GM18858 (cell line): ENCODE measurements around the gene ULK4.
A peak's percentile ranks its signal among the peaks of the same experiment; 100 is the strongest.
"Not testable (repeated sequence)": the region's sequence is repeated elsewhere in the genome, so short reads cannot be mapped to it uniquely, and the experiment has no call there.

Experiments used
- ATAC-seq: cut with Tn5 transposase; IDR thresholded peaks from one replicate; pipeline ENCODE4 v1.9.1; 2021; ENCODE audit not compliant: unreplicated experiment

ULK4 gene

DNA sequence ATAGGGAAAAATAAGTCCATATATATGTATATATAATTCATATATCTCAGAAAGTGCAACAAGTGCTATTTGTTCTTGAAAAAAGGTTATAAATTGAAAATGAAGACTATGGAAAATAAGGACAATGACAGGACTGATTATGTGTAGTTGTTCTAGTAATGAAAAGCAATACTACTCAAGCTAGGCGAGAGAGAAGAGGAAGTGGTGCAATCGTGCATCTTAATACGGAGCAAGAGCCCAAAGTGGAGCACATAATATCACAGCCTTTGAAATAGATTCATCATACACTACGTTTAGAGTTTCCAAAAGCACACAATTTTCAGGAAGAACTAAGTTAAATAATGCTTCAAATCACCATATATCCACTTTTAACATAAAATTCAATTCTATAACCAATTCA, 87.9 kb downstream of the ULK4 start:
- ATAC-seq = no peak

DNA sequence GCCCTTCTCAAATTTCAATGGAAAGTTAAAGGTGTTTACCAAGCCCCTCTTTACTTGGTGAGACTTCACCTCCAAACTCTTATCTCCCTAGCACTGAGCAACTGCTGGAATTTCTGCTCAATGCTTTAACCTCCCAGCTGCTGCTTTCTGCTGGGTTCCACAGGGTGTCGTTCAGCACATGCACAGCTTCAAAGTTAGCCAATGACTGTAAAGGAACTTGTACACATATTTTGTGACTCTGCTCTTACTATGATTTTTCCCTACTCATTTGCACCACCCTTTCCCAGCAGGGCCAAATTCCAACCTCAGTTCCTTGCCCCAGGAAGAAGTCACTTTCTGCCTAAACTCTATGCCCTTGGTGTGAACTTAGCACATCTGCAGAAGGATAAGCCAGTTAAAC, 89.7 kb downstream of the ULK4 start:
- ATAC-seq = no peak

DNA sequence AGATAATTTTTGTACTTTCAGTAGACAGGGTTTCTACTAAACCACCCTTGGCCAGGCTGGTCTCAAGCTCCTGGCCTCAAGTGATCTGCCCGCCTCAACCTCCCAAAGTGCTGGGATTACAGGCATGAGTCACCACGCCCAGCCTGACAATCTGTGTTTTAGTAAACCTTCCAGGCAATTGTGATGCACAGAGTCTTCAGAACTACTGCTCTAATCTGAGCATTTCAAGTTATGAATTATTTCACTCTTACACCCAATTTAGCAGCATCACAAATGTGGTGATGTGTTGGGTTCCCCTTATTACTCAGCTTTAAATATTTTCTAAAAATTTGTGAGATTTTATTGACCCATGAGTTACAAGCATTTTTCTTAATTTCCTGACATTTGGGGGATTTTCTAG, 94.4 kb downstream of the ULK4 start:
- no peak for ATAC-seq

DNA sequence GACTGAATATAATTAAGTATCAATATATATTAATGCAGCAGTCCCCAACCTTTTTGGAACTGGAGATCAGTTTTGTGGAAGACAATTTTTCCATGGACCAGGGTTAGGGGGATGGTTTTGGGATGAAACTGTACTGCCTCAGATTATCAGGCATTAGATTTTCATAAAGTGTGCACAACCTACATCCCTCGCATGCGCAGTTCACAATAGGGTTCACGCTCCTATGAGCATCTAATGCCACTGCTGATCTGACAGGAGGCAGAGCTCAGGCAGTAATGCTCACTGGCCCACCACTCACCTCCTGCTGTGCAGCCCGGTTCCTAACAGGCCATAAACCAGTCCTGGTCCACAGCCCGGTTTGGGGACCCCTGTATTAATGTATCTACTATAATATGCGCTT, 95.6 kb downstream of the ULK4 start:
- ATAC-seq = no peak

DNA sequence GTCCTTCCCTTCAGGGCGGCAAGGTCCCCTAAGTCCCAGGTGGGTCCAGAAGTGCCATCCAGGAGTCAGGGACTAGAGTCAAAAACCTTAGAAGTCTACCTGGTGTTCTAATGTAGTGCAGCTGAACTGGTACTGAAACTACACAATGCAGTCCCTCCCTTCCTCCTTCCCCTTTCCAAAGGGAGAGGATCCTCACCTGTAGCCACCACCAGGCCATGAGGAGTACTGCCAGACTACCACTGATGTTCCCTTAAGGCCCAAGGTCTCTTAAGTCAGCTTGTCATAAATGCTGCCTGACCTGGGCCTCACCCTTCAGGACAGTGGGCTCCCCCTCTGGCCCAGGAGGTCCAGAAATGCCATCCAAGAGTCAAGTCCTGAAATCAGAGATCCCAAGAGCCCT, 98.9 kb downstream of the ULK4 start:
- ATAC-seq = no peak

DNA sequence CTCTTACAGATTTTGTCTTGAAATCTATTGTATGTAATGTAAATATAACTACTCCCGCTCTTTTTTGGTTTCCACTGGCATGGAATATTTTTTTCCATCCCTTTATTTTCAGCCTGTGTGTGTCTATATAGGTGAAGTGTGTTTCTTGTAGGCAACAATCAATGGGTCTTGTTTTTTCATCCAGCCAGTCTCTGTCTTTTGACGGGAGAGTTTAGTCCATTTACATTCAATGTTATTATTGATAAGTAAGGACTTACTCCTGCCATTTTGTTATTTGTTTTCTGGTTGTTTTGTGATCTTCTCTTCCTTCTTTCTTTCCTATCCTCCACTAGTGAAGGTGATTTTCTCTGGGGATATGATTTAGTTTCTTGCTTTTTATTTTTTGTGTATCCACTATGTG, 101.4 kb downstream of the ULK4 start:
- ATAC-seq = not testable (repeated sequence)

DNA sequence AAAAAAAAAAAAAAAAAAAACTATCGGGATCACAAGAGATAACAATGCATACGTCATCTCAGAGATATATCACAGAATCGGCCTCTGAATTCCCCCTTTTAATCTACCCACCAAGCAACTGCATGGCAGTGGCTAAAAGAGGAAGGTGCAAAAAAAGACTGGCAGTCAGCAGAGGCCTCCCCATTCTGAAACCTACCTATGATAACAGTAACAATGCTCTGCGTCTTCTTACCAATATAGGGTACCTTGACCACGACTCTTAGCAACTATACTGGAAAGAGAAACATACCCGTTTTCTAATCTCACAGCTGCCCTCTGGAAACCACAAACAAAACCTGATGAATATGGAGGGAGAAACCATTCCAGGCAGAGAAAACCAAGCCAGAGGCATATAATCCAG, 106.9 kb downstream of the ULK4 start:
- no peak for ATAC-seq

DNA sequence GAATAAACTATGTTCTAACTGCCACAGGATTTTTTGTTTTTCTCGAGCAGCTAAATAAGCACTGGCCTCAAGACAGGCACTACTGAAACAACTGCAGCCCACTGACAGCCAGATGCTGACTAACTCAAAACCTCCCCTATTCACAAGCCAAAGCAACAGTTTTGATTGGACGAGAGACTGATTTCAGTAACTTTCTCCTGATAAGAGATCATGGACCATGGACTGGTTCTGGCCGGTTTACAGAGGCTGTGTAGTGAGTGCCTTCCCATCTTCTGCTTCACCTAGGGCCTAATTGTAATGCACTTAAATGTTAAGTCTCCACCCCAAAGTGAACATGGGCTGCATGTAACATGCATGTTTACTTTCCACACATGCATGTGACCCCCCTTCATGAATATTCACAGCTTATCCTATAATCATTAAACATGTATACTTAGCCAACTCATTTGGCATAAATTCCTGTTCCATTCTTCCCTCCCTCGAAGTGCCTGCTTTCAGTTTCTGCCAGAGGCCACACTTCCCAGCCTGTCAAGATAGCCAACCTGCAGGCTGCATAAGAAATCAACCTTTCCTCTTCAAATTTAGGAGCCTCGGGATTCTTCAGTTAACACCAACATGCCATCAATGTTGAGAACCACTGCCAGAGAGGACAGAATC, 108.2 kb downstream of the ULK4 start:
- no peak for ATAC-seq

DNA sequence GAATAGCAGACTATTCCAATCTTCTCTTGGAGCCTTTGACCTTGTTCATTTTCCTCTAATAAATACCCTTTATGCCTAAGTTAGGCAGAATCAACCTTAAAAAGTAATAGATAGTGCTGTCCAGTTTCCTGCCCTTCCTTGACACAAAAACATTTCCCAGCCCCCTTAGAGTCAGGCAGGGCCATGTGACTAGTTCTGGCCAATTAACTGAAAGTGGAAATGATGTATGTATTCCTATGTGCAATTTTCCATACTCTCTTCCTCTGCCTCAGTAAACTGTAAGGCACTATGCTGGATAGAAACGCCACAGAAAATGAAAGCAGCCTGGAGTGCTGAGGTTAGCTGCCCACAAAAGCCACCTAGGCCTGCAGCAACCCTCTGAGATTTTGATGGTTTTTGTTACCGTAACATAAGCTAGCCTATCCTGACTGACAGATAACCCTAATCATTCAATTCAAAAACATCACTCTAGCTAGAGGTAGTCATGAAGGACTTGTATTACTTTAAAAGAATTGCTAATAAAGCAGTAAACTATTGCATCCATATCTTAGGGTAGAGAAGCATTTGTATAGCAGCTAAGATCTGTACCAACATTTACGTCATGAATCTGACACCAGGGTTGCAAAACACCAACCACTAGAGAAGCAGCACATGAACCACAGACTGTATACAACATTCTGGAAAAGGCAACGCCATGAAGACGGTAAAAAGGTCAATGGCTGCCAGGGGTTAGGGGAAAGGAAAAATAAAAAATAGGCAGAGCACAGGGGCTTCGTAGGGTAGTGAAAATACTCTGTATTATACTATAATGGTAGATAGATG, 112.9 kb downstream of the ULK4 start:
- no peak for ATAC-seq

DNA sequence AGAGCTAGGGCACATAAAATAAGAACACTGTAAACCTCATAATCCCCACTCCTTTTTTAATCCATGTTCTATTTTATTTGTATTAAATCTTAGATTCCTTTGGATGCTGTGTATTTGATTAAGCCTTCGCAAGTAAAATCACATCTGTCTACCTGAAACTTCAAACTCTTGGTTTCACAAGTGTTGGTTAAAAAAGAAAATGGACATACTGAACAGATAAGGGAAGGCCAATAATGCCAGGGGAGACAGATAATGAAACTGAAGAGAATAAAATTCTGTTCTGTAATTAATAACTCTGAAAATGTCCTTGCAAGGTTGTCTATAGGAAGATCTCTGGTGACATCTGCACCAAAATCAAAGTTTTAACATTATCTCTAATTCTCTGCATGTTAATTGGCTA, 114.2 kb downstream of the ULK4 start:
- ATAC-seq = no peak

DNA sequence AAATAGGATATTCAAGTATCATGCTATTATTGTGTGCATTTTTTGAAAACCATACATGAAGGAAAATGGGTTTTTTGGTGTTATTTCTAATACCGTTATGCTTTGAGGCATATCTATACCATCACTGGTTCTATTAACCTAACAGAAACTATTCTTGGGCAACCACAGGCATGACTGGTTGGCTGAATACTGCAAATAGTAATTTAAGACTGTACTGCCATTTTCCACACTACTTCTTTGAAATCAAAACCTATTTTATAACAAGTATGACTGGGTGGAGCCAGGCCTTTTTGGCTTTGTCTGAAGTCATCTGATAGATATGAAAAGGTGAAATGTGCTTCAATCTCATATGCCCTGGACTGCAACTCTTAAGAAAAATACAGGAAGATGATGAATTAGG, 115.1 kb downstream of the ULK4 start:
- ATAC-seq = peak; percentile 70

DNA sequence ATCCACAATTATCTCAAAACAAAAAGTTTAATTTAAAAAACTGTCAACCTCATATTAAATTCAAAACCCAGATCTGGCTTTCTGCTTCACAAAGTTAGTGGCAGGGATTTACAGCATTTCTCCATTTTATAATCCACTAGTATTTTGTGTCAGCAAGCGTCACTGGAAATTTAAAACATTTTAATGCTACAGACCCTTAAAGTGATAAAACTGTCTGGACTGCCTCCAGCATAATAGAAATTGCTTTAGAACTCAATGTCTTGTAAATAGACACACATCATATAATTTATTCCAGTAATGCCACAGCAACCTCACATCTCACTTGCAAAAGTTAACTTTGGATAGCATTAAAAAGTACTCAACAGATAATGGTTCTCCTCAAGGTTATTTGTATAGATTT, 116.1 kb downstream of the ULK4 start:
- ATAC-seq = no peak

DNA sequence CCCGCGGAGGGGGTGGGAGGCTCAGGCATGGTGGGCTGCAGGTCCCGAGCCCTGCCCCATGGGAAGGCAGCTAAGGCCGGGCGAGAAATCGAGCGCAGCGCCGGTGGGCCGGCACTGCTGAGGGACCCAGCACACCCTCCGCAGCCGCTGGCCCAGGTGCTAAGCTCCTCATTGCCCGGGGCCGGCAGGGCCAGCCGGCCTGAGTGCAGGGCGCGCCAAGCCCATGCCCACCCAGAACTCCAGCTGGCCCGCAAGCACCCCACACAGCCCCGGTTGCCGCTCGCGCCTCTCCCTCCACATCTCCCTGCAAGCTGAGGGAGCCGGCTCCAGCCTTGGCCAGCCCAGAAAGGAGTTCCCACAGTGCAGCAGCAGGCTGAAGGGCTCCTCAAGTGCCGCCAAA, 117.6 kb downstream of the ULK4 start:
- not testable (repeated sequence) for ATAC-seq

DNA sequence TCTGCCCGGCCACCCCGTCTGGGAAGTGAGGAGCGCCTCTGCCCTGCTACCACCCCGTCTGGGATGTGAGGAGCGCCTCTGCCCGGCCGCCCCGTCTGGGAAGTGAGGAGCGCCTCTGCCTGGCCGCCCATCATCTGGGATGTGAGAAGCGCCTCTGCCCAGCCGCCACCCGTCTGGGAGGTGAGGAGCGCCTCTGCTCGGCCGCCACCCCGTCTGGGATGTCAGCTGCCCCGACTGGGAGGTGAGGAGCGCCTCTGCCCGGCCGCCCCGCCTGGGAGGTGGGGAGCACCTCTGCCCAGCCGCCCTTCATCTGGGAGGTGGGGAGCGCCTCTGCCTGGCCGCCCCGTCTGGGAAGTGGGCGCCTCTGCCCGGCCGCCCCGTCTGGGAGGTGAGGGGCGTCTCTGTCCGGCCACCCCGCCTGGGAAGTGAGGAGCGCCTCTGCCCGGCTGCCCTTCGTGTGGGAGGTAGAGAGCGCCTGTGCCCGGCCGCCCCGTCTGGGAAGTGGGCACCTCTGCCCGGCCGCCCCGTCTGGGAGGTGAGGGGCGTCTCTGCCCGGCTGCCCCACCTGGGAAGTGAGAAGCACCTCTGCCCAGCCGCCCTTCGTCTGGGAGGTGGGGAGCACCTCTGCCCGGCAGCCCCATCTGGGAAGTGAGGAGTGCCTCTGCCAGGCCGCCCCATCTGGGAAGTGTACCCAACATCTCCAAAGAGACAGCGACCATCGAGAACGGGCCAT, 120.8 kb downstream of the ULK4 start:
- not testable (repeated sequence) for ATAC-seq

DNA sequence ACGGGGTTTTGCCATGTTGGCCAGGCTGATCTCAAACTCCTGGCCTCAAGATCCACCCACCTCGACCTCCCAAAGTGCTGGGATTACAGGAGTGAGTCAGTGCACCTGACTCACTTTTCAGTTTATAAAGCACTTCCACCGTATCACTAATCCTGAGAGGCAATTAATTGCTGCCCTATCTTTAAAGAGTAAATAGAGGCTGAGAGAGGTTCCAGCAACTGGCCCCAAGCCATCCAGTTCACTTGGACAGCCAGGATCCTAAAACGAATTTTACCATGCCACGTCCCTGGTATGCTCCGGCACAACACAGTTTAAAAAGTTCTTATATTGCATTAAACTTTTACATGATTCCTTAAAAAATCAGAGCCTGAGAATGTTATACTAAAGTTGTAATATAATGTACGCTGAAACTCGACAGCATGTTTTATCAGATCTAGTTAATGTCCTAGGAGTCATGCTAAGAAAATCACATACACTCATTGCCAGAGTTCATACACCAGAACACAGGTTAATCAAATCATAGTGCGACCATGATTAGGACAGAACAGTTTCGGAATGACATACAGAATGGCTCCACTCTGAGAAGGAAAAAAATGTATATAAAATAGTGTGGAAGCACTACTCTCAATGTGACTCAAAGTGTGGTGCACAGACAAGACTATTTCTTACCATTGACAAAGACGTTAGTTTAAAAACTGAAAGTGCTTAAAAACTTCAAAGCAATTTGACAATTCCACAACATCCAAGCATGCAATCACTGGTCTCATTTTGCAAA, 125.4 kb downstream of the ULK4 start:
- peak; percentile 71 for ATAC-seq

DNA sequence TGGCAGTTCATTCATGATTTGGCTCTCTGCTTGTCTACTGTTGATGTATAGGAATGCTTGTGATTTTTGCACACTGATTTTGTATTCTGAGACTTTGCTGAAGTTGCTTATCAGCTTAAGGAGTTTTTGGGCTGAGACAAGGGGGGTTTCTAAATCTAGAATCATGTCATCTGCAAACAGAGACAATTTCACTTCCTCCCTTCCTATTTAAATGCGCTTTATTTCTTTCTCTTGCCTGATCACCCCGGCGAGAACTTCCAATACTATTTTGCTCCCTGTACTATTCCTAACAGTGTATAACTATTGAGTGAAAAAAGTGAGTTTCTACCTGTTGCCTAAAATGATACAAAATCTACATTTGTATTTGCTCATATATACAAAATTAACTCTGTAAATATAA, 128.3 kb downstream of the ULK4 start:
- ATAC-seq = no peak

DNA sequence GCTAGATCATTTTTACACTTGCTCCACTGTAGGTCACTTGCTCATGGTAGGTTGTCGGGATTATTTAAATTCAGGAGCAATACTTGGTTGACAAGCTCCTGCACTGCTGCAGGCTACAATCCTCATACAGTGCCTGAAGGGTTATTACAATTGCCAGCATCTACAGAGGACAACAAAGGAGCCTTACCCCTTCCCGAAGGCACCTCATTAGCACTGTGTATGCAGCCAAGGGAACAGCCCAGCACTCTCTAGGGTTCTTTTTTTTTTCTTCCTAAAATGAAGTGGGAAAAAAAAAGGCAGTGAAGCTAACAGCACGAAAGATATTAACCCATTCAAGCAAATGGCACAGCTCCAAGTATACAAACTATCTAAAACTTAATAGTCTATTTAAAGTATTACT, 142.7 kb downstream of the ULK4 start:
- ATAC-seq = no peak

DNA sequence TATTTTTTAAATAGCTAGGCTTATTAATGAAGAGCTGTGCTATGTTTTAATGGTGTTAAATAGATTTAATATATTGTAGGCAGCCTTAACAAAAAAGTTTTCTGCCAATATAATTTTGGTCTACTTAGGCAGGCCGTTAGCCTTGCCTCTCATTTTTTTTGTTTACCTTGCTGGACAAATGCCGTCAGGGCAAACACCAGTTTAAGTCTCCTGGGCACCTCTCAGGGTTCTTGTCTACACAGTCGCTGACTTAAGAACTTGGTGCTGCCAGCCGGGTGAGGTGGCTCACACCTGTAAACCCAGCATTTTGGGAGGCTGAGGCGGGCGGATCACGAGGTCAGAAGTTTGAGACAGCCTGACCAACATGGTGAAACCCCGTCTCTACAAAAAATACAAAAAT, 153.3 kb downstream of the ULK4 start:
- ATAC-seq = no peak

DNA sequence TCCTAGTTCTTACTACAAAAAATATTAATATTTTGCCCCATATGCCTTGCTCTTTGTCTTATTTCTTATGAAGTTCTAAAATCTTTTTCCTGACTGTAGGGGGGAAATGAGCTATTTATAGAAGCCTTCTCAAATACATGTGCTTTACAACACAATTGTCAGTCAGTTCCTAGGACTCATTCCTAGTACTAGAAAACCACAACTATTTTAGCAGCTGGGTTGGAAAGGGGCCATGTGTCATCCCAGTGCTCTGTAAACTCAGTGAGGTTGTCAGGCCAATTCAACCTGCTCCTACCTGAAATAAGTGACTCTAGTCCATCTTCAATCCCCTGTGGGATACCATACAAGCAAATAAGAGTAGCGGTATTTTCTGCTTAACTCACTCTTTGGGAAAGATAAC, 153.8 kb downstream of the ULK4 start:
- no peak for ATAC-seq

DNA sequence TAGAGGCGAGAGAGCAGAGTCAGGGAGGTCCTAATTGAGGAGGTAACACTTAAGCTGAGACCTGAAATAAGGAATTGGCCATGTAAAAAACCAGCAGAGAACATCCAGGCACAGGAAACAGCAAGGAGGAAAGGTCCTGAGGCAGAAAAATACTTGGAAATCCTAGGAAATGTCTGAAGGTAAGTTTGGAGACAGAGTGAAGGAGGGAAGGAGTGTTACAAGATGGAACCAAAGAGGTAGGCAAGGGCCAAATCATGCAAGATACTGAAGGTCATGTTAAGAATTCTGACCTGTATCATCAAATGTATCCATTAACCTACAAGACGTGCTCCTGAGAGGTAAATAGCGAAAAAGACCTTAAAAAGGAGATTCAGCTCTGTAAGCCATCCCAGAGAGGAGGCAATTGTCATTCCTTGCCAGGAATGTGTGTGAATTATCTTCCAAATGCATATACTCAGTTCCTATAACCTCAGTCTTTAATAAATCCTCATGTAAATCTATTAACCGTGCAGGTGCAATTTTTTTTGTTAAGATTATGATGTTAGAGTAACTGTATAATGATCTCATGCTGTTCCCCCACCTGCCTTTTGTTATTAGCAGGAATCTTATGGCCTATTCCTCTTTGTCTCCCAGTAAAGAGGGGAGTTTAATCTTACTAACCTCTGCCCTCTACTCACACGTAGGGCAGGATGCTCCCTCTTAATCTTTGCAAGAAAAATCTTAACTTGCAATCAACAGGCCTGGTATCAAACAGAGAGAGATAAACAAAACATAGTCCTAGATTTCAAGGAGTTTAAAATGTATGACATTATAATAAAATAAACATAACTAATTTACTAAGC, 166.9 kb downstream of the ULK4 start:
- no peak for ATAC-seq
